Effector CD4-positive, alpha-beta T cell (primary cell): ENCODE results near the gene CPED1.
"Not testable (repeated sequence)": the region's sequence is repeated elsewhere in the genome, so short reads cannot be mapped to it uniquely, and the experiment has no call there.

Experiments used
- DNase-seq: peaks from one replicate; pipeline ENCODE4 v3.0.0-alpha.2; 2020

The CPED1 gene

DNA sequence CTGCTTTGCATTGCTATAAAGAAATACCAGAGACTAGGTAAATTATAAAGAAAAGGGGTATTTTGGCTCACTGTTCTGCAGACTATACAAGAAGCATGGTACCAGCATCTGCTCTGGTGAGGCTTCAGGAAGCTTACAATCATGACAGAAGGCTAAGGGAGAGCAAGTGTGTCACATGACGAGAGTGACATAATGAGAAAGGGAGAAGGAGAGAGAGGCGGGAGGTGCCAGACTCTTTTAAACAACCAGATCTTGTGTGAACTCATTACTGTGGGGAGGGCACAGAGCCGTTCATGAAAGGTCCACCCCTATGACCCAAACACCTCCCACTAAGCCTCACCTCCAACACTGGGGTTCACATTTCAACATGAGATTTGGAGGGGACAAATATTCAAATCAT is 281.3 kb downstream of the CPED1 start:
- no peak for DNase-seq

DNA sequence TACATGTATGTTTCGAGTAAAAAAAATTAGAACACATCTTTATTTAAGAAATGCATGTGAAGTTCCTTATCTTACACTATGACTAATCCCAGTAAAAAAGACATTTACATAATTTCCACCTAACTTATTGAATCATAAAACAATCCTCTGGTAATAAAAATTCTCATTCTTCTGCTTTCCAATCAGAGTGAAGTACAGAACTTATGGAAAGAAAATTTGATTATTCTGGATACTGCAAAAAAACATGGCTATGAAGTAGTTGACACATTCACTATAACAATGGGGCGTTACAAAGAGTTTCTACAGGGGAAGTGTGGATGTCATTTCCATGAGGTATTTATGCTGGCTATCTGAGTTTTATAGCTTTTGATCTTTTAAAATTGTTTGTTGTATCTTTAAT is 282.6 kb downstream of the CPED1 start:
- DNase-seq, result no peak

DNA sequence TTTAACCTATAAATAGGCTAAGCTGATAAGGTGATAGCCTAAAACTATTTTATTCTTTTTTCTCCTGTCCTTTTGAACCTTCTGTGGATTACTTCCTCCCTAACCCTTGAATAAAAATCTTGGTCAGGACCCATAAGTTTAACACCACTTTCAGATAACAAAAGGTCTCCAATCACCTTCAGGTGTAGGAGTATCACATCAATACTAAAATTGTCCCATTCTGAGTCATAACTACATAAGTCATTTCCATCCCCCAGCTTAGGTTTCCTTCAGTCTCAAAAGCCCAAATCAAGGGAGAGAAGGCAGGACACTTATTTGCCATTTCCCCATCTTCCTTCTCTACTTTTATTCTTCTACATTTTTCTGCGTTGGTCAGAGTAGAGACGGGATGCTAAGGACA is 283.4 kb downstream of the CPED1 start:
- no peak for DNase-seq

DNA sequence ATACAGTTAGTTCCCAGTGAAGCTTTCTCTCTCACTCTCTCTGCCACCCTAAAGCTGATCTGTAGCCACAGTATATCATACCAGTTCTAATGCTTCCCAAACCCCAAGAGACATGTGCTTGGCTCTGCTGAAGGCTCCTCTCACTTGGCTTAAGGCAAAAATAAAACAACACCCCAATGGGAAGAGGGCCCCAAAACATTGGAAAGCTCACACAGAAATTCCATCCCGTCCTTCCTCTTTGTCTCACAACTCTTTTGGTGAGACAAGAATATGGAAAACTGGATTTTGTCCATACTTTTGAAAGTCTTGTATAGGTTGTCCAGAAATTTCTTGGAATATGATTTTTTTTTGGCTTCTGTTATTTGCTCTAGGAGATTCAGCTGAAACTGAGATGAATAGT is 284.2 kb downstream of the CPED1 start:
- no peak for DNase-seq

DNA sequence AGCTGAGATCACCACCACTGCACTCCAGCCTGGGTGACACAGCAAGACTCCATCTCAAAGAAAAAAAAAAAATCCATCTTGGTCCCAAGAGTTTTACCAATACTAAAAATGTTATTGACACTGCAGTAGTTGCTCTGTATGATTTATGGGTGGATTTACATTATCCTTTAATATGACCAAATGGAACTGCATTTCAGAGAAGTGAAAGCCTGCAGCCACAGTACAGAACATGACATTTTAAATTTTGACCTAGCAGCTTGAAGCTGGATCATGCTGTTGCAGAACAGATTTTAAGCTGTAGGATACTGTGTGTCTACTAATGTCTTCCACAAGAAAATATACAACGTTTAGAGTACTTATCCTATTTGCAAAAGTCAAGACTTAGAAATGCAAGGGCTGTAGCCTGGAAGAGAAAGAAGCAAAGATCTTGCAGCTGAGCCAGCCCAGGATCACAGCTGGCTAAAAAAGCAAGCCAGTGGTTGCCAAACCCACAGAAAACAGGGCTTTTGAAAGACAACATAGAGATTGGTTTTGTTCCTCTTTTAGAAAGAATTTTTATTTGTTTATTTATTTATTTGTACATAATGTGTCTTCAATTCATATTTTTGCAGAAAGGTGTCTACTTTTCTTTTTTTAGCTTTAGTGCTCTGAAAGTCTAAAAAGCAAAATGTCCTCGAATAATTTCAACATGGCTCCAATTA is 285.1 kb downstream of the CPED1 start:
- DNase-seq, result no peak

DNA sequence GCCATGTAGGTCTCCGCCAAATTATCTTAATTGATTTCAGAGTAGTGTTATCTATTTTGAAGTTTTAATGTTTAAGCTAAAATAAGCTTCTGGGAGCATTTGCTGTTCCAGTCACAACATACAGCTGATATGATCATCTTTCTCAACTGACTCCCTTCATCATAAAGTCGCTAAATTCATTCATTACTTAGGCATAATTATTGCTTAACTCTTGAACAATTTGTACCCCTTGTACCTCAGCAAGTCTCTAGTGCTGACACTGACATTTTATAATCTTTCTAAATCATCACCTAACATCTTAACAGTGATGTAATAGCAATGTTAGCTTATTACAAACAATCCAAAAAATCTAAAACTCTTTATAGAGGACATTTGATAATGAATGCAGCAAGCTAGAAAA is 286.0 kb downstream of the CPED1 start:
- no peak for DNase-seq

DNA sequence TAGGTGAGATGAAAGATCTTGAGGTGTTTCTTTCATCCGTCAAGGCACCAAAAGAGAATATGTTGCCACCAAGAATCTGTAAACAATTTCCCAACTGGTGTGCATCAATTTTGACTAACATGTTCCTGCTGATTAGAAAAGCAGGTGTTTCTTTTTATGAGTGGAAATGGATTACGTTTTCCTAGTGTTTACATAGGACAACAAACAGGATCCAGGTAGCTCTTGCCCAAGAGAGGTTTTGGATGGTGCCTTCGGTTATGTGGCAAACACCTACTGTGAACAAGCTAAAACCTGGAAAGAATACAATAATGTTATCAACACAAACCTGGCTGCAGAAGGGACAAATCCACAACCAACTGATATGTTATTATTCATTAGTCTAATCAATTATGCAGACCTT is 286.7 kb downstream of the CPED1 start:
- no peak for DNase-seq

DNA sequence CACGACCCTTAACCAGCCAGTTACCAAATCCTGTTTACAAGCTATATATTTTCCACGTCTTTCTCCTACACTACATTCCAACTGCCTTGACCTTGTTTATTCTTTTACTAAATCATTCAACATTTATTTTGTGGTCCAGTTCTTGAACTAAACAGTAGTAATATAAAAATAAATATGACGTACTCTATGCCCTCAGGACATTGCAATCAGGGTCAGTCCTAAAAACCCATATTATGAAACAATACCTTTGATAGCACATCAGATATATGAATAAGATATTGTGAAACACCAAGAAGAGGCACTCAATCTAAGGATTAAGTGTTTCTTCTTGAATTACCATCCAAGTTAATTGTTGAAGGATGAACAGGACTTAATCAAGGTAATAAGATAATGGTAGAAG is 287.8 kb downstream of the CPED1 start:
- DNase-seq, result no peak

DNA sequence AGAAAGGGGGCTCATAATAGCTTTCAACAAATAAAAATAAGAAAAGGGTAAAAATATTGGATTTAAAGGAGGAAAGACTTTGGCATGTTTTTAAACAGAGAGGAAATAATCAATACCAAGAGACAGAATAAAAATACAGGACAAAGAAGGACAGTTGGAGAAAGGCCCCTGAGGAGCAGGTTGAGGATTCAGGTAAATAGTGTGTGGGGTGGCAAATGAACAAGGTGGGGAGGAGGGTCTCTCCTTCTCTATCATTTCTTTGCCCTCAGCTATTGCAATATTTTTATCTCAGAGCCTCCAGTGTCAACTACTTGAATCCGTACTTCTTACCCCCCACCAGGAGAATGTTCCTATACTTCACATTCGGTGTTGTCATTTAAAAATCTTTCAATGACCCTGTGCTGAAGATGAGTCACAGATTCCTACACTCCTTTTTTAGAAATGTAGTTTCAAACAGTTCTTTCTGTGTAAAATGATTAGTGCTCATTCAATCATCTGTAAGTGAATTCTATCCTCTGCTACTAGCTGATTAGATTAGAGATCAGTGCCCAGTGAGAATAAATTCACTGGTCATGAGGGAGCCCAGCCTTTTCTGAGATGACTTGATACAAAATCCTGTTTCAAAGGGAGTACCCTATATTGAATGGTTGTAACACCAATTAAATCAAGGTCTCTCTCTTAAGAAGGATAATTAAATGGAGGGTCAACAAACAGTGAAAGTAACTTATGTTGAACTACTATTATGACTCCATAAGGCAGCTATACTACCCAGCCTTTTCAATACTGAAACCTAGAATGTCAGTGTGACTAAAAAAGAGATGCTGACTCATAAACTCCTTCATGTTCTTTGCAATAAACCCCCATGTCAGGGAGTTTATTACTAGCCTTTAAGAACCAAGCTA is 289.9 kb downstream of the CPED1 start:
- no peak for DNase-seq

DNA sequence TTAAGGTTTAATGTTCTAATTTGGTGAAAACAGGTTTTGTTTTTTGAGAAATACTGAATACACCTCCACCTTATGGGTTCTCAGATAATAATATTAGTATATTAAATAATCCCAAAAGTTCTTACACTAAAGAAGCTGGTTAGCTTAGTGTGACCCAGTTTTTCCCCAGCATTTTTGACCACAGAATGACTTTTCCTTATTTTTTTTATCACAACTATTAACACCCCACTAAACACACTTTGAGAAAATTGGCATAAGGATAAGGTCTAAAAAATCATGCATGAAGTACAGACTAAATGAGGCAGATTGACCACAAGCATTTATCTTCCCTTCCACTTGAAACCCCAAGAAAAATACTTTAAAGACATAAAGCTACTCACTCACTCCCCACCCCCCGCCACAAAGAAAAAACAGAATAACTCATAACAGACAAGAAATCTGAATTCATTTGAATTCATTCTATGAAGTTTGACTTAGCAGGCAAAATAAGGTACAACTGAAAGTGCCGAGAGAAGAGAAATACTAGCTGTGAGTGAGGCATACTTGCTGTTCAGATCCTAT is 290.6 kb downstream of the CPED1 start:
- no peak for DNase-seq

DNA sequence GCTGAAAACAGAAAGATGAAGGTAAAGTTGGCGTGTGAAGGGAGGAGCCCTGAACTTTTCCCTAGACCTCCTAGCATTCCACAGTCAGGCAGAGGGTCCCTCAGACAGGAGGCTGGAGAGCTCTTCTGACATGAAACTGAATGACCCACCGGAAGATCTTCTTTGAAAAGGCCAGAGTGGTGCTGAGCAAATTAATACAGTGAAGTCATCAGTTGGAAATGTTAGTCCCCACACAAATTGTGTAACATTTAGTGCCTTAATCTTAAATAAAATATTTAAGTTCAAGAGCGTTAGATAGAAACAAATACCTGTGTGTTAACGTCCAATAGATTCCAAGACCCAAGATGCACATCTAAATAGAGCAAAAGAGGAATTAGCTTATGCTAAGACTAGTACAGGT is 291.3 kb downstream of the CPED1 start:
- DNase-seq, result no peak

DNA sequence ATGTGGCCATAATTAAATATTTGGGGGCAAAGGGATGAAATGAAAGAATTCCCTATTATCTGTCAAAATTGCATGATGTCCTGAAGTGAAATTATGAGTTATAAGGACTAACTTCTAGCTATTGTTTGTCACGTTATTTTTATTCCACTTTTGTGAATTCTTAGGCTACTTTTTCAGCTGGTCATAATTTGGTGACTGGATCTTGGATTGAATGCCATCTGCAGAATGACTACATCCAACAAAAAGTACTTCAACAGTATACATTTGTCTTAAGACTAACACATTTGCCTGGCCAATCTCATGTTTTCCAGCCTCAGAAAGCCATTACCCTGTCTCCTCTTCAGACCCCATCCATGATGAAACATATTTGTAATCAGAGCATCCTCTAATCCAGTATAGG is 292.1 kb downstream of the CPED1 start:
- no peak for DNase-seq

DNA sequence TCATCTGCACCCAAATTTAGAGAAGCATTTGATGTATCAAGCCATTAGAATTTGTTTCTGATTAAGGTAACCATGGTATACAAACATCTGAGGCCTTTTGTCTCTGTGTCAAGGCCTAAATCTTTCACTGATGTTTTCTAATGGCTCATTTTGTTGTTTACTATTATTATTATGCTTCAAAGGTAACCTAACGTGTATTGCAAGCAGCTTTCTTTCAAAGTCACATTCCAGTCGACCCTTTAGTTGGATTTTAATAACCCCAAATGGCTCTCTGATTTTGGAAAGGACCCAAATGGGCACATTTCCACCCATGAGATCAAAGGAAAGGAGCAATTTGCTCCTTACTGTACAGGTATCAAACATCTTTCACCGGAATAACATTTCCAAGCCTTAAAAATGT is 293.6 kb downstream of the CPED1 start:
- no peak for DNase-seq

DNA sequence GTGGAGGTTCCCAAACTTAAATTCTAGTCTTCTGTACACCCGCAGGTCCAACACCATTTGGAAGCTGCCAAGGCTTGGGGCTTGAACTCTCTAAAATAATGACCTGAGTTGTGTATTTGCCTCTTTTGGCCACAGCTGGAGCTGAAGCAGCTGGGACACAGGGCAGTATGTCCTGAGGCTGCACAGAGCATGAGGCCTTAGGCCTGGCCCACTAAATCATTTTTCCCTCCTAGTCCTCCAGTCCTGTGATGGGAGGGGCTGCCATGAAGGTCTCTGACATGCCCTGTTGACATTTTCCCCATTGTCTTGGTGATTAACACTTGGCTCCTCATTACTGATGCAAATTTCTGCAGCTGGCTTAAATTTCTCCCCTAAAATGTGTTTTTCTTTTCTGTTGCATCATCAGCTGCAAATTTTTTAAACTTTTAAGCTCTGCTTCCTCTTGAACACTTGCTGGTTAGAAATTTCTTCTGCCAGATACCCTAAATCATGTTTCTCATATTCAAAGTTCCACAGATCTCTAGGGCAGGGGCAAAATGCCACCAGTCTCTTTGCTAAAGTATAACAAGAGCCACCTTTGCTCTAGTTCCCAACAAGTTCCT is 296.7 kb downstream of the CPED1 start:
- no peak for DNase-seq

DNA sequence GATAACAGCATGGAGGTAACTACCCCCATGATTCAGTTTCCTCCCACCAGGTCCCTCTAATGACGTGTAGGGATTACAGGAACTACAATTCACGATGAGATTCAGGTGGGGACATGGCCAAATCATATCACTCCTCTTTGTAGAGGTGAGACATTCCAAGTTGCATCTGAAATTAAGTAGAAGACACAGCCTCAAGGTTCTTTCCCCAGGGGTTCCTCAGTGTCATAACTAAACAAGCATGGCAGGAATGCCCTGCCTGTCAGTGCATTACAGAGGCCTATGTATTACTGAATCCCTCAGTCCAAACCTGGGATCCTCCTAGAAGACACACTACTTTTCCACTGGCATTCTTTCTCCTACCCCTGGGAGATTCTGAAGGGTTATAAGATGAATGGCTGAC is 297.7 kb downstream of the CPED1 start:
- DNase-seq, result no peak

DNA sequence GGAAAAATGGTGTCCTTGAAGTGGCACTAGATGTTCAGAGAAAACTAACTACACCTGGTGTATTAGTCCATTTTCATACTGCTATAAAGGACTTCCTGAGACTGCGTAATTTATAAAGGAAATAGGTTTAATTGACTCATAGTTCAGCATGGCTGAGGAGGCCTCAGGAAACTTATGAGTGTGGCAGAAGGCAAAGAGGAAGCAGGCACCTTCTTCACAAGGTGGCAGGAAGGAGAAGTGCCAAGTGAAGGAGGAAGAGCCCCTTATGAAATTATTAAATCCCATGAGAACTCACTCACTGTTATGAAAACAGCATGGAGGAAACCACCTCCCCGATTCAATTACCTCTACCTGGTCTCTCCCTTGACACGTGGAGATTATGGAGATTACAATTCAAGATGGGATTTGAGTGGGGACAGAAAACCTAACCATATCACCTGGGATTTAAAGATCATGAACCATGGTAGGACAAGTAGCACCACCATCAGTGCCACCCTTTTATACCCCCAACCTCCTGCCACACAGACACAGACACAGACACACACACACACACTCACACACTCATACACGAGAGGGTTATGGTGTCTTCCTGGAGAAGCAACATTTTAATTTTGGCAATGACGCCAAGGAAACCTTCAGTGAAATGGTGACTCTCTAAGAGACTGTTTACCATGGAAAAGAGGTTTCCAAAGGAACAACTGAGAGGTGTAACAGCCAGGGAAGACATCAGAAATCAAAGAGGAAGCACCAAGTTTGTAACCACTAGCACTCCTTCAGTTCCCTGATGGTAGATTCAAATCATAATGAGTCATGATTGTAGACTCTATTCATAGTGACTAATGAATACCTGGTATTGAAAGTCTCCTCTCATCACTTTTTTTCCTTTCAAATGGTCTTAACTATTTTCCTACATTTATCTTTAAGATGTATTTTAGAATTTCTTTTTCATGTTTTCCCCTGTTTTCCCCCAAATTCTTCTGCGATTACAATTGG is 298.5 kb downstream of the CPED1 start:
- no peak for DNase-seq

DNA sequence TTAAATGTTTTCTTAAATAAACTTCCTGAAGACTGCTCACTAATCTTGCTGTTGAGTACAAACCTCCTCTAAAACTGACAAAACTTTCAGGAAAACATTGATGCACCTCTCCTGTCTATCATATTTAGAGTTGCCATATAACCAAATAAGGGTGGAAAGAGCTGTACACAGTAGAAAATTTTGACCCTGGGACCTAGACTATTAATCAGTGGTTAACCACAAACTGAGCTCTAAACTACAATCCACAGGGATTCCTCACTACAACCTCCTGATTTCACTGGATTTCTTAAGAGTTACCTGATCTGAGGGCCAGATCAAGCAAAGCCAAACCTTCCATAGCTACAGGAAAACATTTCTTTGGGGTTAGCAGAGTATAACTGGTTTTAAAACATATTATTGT is 300.4 kb downstream of the CPED1 start:
- DNase-seq, result no peak

DNA sequence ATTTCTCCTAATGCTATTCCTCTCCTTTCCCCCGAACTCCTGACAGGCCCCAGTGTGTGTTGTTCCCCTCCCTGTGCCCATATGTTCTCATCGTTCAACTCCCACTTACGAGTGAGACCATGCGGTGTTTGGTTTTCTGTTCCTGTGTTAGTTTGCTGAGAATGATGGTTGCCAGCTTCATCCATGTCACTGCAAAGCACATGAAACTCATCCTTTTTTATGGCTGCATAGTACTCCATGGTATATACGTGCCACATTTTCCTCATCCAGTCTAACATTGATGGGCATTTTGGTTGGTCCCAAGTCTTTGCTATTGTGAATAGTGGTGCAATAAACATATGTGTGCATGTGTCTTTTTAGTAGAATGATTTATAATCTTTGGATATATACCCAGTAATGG is 301.4 kb downstream of the CPED1 start:
- not testable (repeated sequence) for DNase-seq

DNA sequence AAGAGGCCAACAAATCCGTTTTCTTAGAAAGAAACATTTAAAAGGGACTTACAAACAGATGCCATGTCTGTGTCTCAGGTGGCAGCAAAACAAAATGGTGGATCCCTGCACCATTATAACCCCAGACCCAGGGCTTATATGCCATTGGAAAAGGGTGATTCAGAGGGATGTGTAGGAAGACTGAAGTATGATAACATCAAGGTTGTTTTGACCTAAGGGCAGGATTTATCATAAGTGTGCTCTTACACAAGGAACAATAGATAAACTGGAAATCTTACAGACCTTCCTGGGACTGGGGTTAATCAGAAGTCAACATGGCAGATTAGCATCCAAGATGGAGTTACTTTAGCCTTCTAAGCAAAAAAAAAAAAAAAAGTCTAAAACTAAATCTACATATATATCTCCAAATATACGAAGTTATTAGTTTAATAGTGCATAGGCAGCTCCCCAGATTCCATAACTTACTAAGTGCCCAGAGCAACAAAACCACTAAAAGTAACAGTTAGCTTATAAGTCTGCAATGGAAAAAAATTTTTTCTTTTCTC is 306.0 kb downstream of the CPED1 start:
- DNase-seq, result no peak

DNA sequence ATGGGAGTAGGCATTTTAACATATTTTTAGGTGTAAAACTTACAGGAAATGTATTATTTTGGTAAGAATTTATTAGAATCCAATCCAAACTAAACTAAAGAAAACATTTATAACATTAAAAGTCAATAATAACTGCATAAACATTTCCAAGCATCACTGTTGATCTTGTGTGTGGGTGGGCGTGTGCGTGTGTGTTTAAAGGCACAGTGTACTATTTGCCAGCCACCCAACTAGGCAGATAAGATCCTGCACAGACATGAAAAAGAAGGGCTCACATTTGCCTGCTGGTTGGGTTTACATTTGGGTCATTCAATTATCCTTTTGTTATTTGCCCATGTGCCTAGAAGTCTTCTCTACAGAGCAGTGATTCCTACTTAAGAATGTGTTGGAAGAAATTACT is 309.3 kb downstream of the CPED1 start:
- DNase-seq, result no peak

DNA sequence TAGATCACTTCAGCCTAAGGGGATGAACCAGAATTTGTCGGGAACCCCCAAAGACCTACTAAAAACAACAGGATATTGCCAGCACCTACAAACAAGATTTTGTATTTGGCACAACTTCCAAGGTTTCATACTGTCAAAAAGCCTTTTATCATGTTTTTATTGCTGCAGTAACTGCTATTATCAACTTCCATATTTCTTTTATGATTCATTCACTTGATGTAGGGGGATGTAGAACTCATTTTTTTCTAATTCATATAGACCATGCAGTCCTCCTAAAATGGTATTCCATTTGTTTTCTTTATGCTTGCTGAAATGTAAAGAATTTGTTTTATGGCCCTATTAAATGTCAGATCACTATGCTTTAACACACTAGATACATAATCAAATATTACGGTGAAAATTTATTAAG is 310.3 kb downstream of the CPED1 start:
- DNase-seq, result no peak
